Esophagus mucosa (tissue), 1 donor: ENCODE data around the gene NAGA. TPM values are rescaled to one million over a fixed set of nuclear protein-coding genes. Genes with fewer than 3 reads are reported as not detected.
"Not testable (repeated sequence)": the region's sequence is repeated elsewhere in the genome, so short reads cannot be mapped to it uniquely, and the experiment has no call there.

Source experiments
- ATAC-seq: fragments of 200-7000 bp; cut with Tn5 transposase; one replicate; pipeline ENCODE4 v1.9.1; 2020
- total RNA-seq: library from RNA; stranded (reverse); gene quantifications from one replicate; pipeline ENCODE4 v1.2.4, GENCODE V29; 2023
- donor health status: DM: yes; HTN: yes; CAD: no.

NAGA gene
- total RNA-seq, 1 donor from 2014 or later = 11.2 TPM

GRCh38 chr22:42074846-42075676 lies 4.4 kb upstream of the NAGA start:
- no peak for ATAC-seq

GRCh38 chr22:42074132-42074811 lies 3.7 kb upstream of the NAGA start, which contains the start of gene PHETA2:
Gene PHETA2 (plus strand): TSS chr22:42074248. CDS start chr22:42077294, 3,046 bp downstream.
- no peak for ATAC-seq

GRCh38 chr22:42073621-42074041 lies 3.0 kb upstream of the NAGA start:
- ATAC-seq = no peak

GRCh38 chr22:42072606-42073330 lies 2.2 kb upstream of the NAGA start:
- no peak for ATAC-seq

- ATAC-seq = not testable (repeated sequence)
These were observed 896 bp upstream of the NAGA start for GRCh38 chr22:42071508-42071907.

- ATAC-seq = peak; percentile 9
These were observed 653 bp downstream of the NAGA start for GRCh38 chr22:42069801-42070516.

GRCh38 chr22:42068291-42068690 lies 2.3 kb downstream of the NAGA start:
- no peak for ATAC-seq

- no peak for ATAC-seq
These were observed 2.9 kb downstream of the NAGA start for GRCh38 chr22:42067671-42068251.

GRCh38 chr22:42066937-42067336 lies 3.7 kb downstream of the NAGA start:
- no peak for ATAC-seq

- no peak for ATAC-seq
These were observed 4.4 kb downstream of the NAGA start for GRCh38 chr22:42066126-42066761.

GRCh38 chr22:42065438-42066125 lies 5.0 kb downstream of the NAGA start:
- ATAC-seq = no peak

GRCh38 chr22:42064629-42065028 lies 6.0 kb downstream of the NAGA start:
- ATAC-seq = no peak

GRCh38 chr22:42062506-42063170 lies 8.0 kb downstream of the NAGA start:
- ATAC-seq = no peak

- no peak for ATAC-seq
These were observed 9.6 kb downstream of the NAGA start for GRCh38 chr22:42061041-42061440.

GRCh38 chr22:42060489-42060888 lies 10.1 kb downstream of the NAGA start:
- no peak for ATAC-seq

GRCh38 chr22:42056757-42057511 lies 13.7 kb downstream of the NAGA start:
- ATAC-seq = no peak

GRCh38 chr22:42052765-42053164 lies 17.8 kb downstream of the NAGA start:
- ATAC-seq = no peak

- ATAC-seq = no peak
These were observed 19.9 kb downstream of the NAGA start for GRCh38 chr22:42050641-42051180.

- ATAC-seq = no peak
These were observed 28.8 kb downstream of the NAGA start for GRCh38 chr22:42041784-42042183.
